KMS-11 (cell line): ENCODE measurements around the gene FBXO17.

Experiments used
- H2AFZ ChIP-seq: fragments of 200-600 bp; sonication (generic); 2 replicates; pipeline ENCODE4 v1.6.1; 2016; ENCODE audit warnings: antibody characterized with exemption, mixed run types, low read depth
- H3K27ac ChIP-seq: fragments of 200-600 bp; sonication (generic); 2 replicates; pipeline ENCODE4 v1.6.1; 2016; ENCODE audit warnings: mild to moderate bottlenecking, mixed run types
- H3K27me3 ChIP-seq: fragments of 200-600 bp; sonication (generic); 2 replicates; pipeline ENCODE4 v1.6.1; 2017; ENCODE audit warnings: mild to moderate bottlenecking, low read depth, mixed run types, moderate library complexity; ENCODE audit not compliant: insufficient read depth
- H3K36me3 ChIP-seq: fragments of 200-600 bp; sonication (generic); 2 replicates; pipeline ENCODE4 v1.6.1; 2017; ENCODE audit warnings: mild to moderate bottlenecking, mixed run types; ENCODE audit not compliant: insufficient read depth
- H3K4me1 ChIP-seq: fragments of 200-600 bp; sonication (generic); 2 replicates; pipeline ENCODE4 v1.6.1; 2016; ENCODE audit warnings: mild to moderate bottlenecking, low read depth, mixed run types; ENCODE audit not compliant: poor library complexity, severe bottlenecking
- H3K4me2 ChIP-seq: fragments of 200-600 bp; sonication (generic); 2 replicates; pipeline ENCODE4 v1.7.0; 2016; ENCODE audit warnings: mild to moderate bottlenecking, mixed run types
- H3K4me3 ChIP-seq: fragments of 200-600 bp; sonication (generic); IDR thresholded peaks from 2 replicates; pipeline ENCODE4 v1.6.1; 2017; ENCODE audit warnings: low read depth, low read length, mixed read lengths; ENCODE audit not compliant: insufficient read depth
- H3K79me2 ChIP-seq: fragments of 200-600 bp; sonication (generic); 2 replicates; pipeline ENCODE4 v1.6.1; 2016; ENCODE audit warnings: low read depth, mixed run types; ENCODE audit not compliant: insufficient read depth
- H3K9ac ChIP-seq: fragments of 200-600 bp; sonication (generic); 2 replicates; pipeline ENCODE4 v1.6.1; 2016; ENCODE audit warnings: mild to moderate bottlenecking, mixed run types
- H4K20me1 ChIP-seq: fragments of 200-600 bp; sonication (generic); 2 replicates; pipeline ENCODE4 v1.6.1; 2016; ENCODE audit warnings: mild to moderate bottlenecking, mixed run types; ENCODE audit not compliant: insufficient read depth
- TF ChIP-seq, protein P1 (sequence below): fragments of 200-600 bp; sonication (generic); conservative IDR thresholded peaks from 2 replicates; pipeline ENCODE4 v1.6.1; 2017; ENCODE audit warnings: low read depth, mild to moderate bottlenecking, antibody characterized with exemption, low read length, moderate library complexity, mixed read lengths

The FBXO17 gene

DNA sequence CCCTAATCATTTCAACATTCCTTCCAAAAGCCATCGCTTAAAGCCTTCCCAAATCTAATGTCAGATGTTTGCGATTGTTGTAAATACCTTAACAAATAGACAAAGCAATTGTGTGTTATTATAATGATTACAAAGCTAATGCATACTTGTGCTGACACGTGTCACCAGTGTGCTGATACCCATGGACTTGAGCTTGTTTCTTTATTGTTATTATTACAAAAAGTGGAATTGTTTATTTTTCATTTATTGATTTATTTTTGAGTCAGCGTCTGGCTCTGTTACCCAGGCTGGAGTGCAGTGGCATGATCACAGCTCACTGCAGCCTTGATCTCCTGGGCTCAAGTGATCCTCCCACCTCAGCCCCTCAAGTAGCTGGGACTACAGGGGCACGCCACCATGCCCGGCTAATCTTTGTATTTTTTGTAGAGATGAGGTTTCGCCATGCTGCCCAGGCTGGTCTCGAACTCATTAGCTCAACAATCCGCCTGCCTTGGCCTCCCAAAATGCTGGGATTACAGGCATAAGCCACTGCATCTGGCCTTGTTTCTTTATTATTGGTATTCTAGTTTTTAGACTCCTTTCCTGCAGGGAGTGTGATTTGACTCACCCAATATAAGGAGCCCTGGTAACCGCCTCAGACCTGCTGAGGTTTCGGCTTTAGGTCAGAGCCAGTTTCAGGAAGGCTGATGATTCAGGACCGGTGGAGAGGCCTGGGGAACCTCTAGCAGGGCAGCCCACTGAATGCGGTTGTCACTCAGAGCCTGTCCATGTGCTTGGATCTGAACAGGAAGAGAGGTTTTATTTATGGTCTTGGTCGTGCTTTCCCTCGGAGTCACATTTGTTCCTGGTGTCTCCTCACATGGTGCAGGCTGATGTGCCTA, 2.1 kb upstream of the FBXO17 start:
- Histone ChIP-seq H2AFZ (peak overlapping the region; percentile 51), H3K4me2 (peak overlapping the region; percentile 53), H4K20me1 (no peaks in the 10 kb centered on the region), H3K79me2 (no peaks in the 10 kb centered on the region), H3K36me3 (no peaks in the 10 kb centered on the region), H3K4me1 (peaks cover 23% of the 10 kb centered on the region), H3K27ac (peak overlapping the region; percentile 82), H3K4me3 (no peak overlapping the region), H3K9ac (peak overlapping the region; percentile 46; the same call in 1 of the 2 replicates), H3K27me3 (no peaks in the 10 kb centered on the region)
- TF ChIP-seq, protein P1, sequence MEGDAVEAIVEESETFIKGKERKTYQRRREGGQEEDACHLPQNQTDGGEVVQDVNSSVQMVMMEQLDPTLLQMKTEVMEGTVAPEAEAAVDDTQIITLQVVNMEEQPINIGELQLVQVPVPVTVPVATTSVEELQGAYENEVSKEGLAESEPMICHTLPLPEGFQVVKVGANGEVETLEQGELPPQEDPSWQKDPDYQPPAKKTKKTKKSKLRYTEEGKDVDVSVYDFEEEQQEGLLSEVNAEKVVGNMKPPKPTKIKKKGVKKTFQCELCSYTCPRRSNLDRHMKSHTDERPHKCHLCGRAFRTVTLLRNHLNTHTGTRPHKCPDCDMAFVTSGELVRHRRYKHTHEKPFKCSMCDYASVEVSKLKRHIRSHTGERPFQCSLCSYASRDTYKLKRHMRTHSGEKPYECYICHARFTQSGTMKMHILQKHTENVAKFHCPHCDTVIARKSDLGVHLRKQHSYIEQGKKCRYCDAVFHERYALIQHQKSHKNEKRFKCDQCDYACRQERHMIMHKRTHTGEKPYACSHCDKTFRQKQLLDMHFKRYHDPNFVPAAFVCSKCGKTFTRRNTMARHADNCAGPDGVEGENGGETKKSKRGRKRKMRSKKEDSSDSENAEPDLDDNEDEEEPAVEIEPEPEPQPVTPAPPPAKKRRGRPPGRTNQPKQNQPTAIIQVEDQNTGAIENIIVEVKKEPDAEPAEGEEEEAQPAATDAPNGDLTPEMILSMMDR: no peak

DNA sequence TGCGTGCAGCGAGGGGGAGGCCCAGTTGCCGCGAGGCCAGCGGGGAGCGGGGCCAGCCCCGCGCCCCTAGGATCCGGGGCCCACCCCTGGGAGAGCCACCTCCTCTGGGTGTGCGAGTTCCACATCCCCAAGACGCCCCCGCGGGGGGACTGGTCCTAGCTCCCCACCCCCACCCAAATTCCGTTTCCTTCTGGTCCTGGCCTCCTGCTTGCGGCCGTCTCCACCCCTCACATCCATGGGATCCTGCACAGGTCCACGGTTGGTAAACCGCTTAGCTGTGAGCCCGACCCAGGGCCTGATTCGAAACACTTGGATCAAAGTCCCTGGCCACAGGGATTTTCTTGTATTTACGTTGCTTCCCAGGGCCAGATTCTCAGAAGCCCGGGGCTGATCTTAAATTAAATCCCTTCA, 324 bp upstream of the FBXO17 start:
- no peaks in the 10 kb centered on the region for H3K36me3 ChIP-seq
- no peak overlapping the region for H3K4me2 ChIP-seq
- H3K4me3 ChIP-seq: no peak overlapping the region
- no peak overlapping the region for H2AFZ ChIP-seq
- H3K27me3 ChIP-seq: no peaks in the 10 kb centered on the region
- H3K4me1 ChIP-seq: peaks cover 23% of the 10 kb centered on the region
- no peak overlapping the region for H3K27ac ChIP-seq
- H3K9ac ChIP-seq: no peak overlapping the region
- TF ChIP-seq, protein P1: no peak
- H4K20me1 ChIP-seq: no peaks in the 10 kb centered on the region
- H3K79me2 ChIP-seq: no peaks in the 10 kb centered on the region

DNA sequence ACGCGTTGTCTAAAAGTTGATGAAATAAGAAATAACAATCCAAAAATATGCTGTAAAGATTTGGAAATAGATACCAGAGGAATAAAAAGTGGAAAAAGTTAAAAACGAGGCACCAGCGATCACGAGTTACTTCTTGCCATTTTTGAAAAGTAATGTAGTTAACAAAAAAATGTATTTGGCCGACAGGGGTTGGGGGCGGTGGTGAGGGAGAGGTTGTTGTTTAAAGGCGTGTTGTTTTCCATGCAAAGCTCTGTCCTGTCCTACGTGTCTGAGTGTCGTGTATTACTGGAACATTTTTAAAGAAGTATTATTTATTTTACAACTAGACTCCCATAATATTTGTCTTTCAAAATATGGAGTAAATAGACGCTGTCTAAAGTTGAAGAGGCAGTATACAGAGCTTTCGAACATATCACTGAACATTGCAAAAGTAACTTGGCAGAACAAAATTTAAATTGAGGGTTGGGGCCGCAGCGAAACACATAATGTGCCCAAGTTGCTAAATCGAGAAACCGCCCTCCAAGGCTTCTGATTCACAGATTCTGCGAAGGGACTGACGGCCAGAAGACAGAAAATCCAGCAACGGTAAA, 823 bp downstream of the FBXO17 start:
- Histone ChIP-seq H3K79me2 (no peaks in the 10 kb centered on the region), H2AFZ (no peak overlapping the region), H3K4me1 (peaks cover 23% of the 10 kb centered on the region), H3K9ac (no peak overlapping the region), H3K4me3 (no peak overlapping the region), H3K27me3 (no peaks in the 10 kb centered on the region), H3K36me3 (no peaks in the 10 kb centered on the region), H3K4me2 (no peak overlapping the region), H4K20me1 (no peaks in the 10 kb centered on the region), H3K27ac (no peak overlapping the region)
- TF ChIP-seq, protein P1: no peak

DNA sequence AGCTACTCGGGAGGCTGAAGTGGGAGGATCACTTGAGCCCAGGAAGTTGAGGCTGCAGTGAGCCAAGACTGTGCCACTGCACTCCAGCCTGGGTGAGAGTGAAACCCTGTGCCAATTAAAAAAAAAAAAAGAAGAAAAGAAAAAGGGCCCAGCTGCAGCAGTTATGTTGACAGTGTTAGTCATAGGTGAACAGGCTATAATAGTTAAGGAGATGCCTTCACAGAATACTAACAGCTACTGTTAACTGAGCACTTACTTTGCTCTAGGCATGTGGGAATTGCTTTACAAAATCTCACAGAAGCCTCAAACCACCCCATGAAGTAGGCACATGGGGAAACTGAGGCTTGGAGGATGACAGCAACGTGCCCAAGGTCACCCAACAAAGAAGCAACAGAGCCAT, 3.9 kb downstream of the FBXO17 start:
- no peak overlapping the region for H3K4me2 ChIP-seq
- no peak overlapping the region for H3K9ac ChIP-seq
- no peaks in the 10 kb centered on the region for H3K36me3 ChIP-seq
- H3K27ac ChIP-seq: no peak overlapping the region
- TF ChIP-seq, protein P1: no peak
- H2AFZ ChIP-seq: no peak overlapping the region
- peaks cover under 1% of the 10 kb centered on the region for H3K4me1 ChIP-seq
- no peak overlapping the region for H3K4me3 ChIP-seq
- no peaks in the 10 kb centered on the region for H4K20me1 ChIP-seq
- no peaks in the 10 kb centered on the region for H3K79me2 ChIP-seq
- H3K27me3 ChIP-seq: no peaks in the 10 kb centered on the region
